ENCODE results near the gene RBMS3. TPM values are rescaled to one million over a fixed set of nuclear protein-coding genes. Genes with fewer than 3 reads are reported as not detected.

The RBMS3 gene
- total and polyA plus RNA-seq, 2 of the 13 experiments (the other 11 are each of a cell fraction or from before 2014, with no cell fraction given) = not detected

- POLR2A ChIA-PET = no interaction called here
- Histone ChIP-seq H4K20me1 (ENCODE audit: insufficient read depth, low read length) (no peaks in the 10 kb centered on the region), H3K4me1 (ENCODE audit: insufficient read depth, low read length) (no peaks in the 10 kb centered on the region), H3K27me3 (ENCODE audit: control insufficient read depth in 1 of 2, insufficient read depth in 2 of 2, low read length in 2 of 2) (no peaks in the 10 kb centered on the region), H3K9me3 (ENCODE audit: low read length) (no peaks in the 10 kb centered on the region), H3K4me3 (replicated peaks in 1 of 3; ENCODE audit: insufficient read depth in 1 of 3, low read depth in 2 of 3, low read length in 3 of 3) (no peak overlapping the region), H3K9ac (ENCODE audit: insufficient read depth, low read depth, low read length) (no peak overlapping the region), H3K27ac (ENCODE audit: extremely low read length, insufficient read depth, low read length) (no peak overlapping the region), H3K4me2 (ENCODE audit: low read depth, low read length) (no peak overlapping the region), H3K79me2 (ENCODE audit: insufficient read depth, low read length) (no peaks in the 10 kb centered on the region), H3K36me3 (replicated peaks in 1 of 2; ENCODE audit: control insufficient read depth in 1 of 2, insufficient read depth in 2 of 2, low read length in 2 of 2) (no peaks in the 10 kb centered on the region), H2AFZ (ENCODE audit: low read length) (no peak overlapping the region)
- BruUV-seq (replicated peaks) = no TSS peak
- in situ Hi-C loops (cut with HindIII; ENCODE audit: extremely low pct_ligation_motif_present, low pct_unique_long_range_greater_than_20kb) (no loop called here), intact Hi-C loops (cut with micrococcal nuclease; ENCODE audit: unreplicated experiment) (loop anchor here (5.0 kb wide), 1 partner anchor 347 kb away; no protein-coding TSS in a partner anchor)
- ATAC-seq = no peak
- no peak for DNase-seq (ENCODE audit: low spot score)
- CTCF ChIA-PET (ENCODE audit: low intra/inter-chr PET ratio, low total read pairs) = no interaction called here
- WGBS (ENCODE audit: low lambda C conversion rate) = 0% methylated on average over 2 of the region's 2 CpGs
- FAIRE-seq = no peak
- TF ChIP-seq ZBTB37 (CRISPR knock-in tag; IDR thresholded peaks at IDR 0.05) (no peak), ZFP37 (CRISPR knock-in tag; IDR thresholded peaks at IDR 0.05; ENCODE audit: borderline replicate concordance) (no peak), MBD4 (IDR thresholded peaks at IDR 0.05; ENCODE audit: borderline replicate concordance, low read length) (no peak), GATA4 (IDR thresholded peaks at IDR 0.05; ENCODE audit: borderline replicate concordance, low read depth) (no peak), ESRRA (CRISPR knock-in tag; IDR thresholded peaks at IDR 0.05; ENCODE audit: low read depth) (no peak), ZNF749 (CRISPR knock-in tag; IDR thresholded peaks at IDR 0.05; ENCODE audit: borderline replicate concordance) (no peak), BHLHE40 (IDR thresholded peaks at IDR 0.05; ENCODE audit: low read length) (no peak), HDAC1 (CRISPR knock-in tag; IDR thresholded peaks at IDR 0.05) (no peak), MAFG (CRISPR knock-in tag; IDR thresholded peaks at IDR 0.05) (no peak), AGO2 (optimal IDR thresholded peaks at IDR 0.05; ENCODE audit: low read depth, low read length) (no peak), RARG (CRISPR knock-in tag; IDR thresholded peaks at IDR 0.05; ENCODE audit: low read depth) (no peak)
Observed at GRCh38 chr3:29554566-29554965, 273.7 kb downstream of the RBMS3 start.
